NCI-H128 (cell line): ENCODE measurements around the gene KCNIP1.
"Not testable (repeated sequence)": the region's sequence is repeated elsewhere in the genome, so short reads cannot be mapped to it uniquely, and the experiment has no call there.

ENCODE experiments used
- DNase-seq: peaks from one replicate; lab custom pipeline; 2025; ENCODE audit not compliant: unreplicated experiment; lab: John Stamatoyannopoulos, UW

KCNIP1 gene

GRCh38 chr5:170534941-170535340, 31.1 kb downstream of the KCNIP1 start:
- no peak for DNase-seq

- no peak for DNase-seq
Measured at GRCh38 chr5:170536525-170536924, 32.7 kb downstream of the KCNIP1 start.

DNA sequence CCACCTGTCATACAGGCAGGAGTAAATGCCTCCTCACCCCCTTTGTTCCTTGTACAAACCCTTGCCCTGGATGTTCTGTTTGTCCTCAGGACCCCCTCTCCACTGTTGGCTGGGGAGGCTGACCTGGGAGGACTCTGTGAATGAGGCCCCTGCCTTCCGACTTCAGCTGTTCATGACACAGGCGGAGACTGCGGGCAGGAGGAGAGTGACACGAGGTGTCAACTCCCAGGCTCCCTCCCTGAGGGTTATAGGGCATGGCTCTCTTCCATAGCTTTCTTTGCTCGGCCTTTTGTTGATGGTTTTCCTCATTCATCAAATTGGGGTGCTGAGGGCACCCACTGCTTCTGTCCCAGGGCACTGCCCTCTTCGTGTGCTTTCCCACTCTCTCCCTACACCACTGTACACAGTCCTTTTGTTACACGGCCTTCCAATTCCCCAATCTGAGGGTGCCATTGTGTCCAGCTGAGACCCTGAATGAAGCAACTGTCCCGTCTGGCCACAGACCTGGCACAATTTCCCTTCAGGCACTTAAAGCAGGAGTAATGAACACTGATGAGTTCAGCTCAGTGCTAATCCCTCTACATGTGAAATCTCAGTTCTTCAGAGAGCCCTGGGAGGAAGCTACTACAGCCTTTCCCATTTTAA, 33.8 kb downstream of the KCNIP1 start:
- DNase-seq: no peak

GRCh38 chr5:170538096-170538465, 34.3 kb downstream of the KCNIP1 start:
- DNase-seq: no peak

DNA sequence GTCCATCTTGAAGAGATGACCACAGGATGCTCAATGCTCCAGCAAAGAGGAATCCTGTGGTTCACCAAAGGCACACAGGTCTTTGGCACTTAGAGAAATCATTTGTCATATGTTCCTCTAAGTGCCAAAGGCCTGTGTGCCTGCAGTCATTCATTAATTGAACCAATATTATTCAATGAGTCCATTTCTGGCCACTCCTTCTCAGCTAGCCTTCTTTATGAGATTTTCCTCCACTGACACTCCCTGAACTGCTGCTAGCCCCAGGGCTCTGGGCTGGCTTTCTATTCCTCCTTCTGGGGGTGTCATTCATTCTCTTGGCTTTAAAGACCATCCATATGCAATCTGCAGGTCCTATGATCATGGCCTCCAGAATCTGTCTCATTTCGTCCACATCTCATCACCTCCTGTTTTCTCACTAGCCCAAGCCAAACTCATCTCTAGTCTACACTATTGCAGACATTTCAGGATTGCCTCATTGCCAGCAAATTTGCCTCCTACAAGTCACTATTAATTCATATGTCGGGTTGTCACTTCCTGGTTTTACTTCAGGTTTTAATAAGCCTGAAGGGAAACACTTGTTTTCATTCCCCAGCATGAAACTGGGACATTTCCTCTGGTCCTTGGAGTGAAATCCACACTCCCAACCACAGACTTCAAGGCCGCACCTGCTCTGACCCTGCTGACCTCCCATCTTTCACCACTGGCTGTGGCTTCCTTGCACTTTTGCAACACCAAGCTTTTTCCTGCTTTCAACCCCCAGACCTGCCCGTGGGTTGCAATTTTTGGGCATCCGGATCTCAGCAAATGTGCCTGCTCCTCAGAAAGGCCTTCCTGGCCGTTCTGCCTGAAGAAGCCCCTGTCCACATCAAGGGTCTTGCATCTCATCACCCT, 35.1 kb downstream of the KCNIP1 start:
- no peak for DNase-seq

DNA sequence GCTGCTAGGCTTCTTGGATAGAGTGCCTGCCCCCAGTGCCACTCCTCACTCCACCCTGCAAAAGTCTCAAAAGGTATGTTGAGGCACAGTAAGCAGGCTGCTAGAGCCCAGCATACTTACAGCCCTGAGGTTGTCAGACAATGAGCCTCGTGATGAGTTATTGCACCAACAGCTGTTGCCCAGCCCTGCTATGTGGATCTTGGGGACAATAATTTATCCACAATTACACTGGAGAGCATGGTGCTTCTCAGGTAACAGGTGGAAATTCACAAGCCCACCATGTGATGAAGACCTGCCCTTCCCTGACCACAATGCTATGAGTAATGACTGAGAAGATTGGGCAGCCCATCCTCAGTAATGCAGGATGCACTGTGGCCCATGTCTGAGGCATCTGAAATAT, 36.5 kb downstream of the KCNIP1 start:
- DNase-seq: no peak

GRCh38 chr5:170541146-170541769, 37.4 kb downstream of the KCNIP1 start:
- DNase-seq: no peak

- no peak for DNase-seq
Measured at GRCh38 chr5:170542691-170543293, 39.0 kb downstream of the KCNIP1 start.

DNA sequence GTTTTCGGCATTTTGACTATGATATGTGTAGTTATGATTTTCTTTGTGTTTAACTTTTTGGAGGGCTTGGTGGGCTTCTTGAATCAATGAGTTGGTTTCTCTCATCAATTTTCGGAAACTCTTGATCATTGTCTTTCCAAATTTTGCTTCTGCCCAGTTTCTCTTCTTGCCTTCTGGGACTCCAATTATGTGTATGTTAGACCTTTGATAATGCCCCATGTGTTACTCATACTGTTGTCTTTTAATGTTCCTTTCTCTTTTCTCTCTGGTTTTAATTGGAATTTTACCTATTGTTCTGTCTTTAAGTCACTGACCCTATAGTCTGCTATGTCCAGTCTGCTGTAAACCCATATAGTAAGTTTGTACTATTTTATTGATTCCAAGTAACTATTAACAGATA, 41.5 kb downstream of the KCNIP1 start:
- no peak for DNase-seq

DNA sequence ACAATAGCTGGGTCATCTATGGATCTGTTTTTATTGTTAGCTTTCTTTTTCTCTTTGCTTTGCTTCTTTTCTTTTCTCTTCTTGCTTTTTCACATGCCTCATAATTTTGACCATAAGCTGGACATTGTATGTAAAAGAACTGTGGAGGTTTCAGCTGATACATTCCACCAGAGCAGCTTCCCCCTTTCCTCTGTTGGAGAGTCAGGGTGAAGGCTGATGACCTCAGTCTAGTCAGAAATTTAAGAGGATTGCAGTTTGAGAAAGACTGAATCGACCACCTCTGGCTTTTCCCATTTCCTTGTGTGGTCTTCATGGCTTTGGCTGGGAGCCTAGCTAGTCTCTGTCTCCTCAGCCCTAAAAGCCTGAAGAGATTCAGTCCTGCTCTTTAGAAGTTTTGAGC, 42.0 kb downstream of the KCNIP1 start:
- no peak for DNase-seq

GRCh38 chr5:170546282-170546681, 42.5 kb downstream of the KCNIP1 start:
- no peak for DNase-seq

GRCh38 chr5:170550382-170550781, 46.6 kb downstream of the KCNIP1 start:
- not testable (repeated sequence) for DNase-seq

DNA sequence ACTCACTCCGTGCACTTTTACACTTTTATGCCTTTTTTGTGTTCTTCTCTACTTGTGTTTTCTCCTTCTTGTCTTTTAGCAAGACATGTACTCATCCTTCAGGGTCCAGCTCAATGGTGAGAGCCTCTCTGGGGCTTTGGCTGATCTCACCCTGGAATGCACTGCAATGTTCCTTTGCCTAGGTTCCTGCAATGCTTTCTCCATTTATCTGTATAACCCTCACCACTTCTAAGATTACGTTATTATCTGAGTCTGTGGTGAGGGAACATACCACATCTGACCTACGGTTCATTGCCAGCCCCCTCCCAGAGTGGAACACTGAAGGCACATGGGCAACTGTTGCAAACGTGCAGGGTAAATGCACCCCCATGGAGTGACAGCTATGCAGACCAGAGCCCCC, 47.3 kb downstream of the KCNIP1 start:
- no peak for DNase-seq

- no peak for DNase-seq
Measured at GRCh38 chr5:170551622-170552021, 47.8 kb downstream of the KCNIP1 start.

DNA sequence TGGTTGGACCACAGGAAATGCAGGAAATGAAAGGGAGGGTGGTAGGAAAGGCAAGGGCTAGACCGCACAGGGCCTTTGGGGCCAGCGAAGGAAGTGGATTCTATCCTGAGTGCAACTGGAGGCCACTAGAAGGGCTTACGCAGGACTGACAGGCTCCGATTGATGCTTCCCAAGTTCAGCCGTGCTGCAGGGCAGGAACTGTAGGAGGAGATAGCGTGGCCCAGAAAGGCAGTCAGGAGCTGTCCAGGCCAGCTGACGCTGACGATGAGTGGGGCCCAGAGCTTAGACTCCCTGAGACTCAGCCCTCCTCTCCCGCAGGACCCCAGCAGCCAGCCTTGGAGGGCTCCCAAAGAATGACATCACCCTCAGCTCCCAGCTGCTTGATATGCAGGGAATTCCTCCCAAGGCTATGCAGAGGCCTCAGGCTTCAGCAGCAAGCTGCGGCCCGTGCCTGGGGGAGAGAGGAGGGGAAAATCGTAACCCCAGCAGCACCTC, 48.8 kb downstream of the KCNIP1 start:
- DNase-seq: no peak

GRCh38 chr5:170553218-170553617, 49.4 kb downstream of the KCNIP1 start:
- no peak for DNase-seq

DNA sequence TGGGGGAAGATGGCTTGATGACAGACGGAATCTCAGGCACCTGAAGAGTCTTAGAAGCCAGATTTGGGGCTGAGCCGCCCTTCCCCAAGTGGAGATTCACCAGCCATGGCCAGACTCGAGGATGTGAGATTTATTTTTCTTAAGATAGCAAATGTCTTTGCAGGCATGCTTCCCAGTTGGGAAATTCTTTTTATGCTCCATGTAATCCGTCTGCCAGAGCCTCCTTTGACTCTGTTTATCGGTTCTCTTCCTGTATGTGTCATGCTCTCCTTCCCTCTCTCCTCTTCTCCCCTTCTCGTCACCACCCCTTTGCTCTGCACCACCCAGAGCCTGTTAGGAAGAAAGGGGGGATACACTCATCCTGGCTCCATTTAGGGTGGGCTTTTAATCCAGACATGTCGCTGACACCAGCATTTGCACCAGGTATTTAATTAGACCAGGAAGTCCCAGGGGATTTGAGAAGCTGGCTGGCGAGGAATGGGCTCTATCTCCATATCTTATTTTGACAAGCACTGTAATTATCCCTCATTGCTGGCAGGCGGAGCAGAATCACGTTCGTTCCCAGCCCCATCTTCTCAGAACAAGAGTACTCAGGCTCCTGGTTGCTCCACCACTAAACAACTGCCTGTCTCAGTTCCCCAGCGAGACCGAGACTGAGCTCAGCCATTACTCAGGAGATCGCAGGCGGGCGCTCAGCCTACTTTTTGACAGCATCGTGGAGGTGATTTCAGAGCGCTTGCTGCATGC, 50.9 kb downstream of the KCNIP1 start:
- DNase-seq: no peak

- no peak for DNase-seq
Measured at GRCh38 chr5:170557314-170557713, 53.5 kb downstream of the KCNIP1 start.

GRCh38 chr5:170559296-170559695, 55.5 kb downstream of the KCNIP1 start:
- no peak for DNase-seq

DNA sequence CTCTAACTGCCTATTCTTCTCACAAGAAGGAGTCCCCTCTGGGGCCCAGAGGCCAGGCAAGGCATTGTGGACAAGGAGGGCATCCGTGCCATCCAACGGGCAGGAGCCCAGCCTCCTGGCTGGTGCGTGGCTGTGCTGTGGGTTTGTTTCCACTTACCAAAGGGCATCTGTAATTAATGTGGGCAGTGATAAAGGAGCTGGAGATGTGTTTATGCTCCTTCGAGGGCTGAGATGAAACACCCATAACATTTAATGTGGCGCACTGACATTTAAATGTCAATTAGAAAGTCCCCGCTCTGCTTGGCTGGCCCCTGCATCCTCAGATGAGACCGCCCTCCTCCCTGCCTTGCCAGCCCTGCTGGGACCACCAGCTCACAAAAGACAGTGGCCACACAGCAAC, 57.1 kb downstream of the KCNIP1 start:
- DNase-seq: no peak
